Keratinocyte (primary cell): Measurements from ENCODE around the gene NAP1L4. TPM values are rescaled to one million over a fixed set of nuclear protein-coding genes. Genes with fewer than 3 reads are reported as not detected.

Source experiments
- DNase-seq: peaks from one replicate; pipeline ENCODE4 v3.0.0-alpha.2; 2011; ENCODE audit warnings: low read depth, missing footprints, low spot score
- FAIRE-seq: peaks from 2 replicates; lab custom pipeline; 2011; peaks lifted over from hg19 to GRCh38; lab: Jason Lieb, UNC
- H2AFZ ChIP-seq: 2 replicates; pipeline ENCODE4 v1.6.0; 2012; ENCODE audit warnings: low read length, control low read depth, inconsistent platforms; ENCODE audit not compliant: control insufficient read depth
- H3K27ac ChIP-seq: 2 replicates; pipeline ENCODE4 v1.5.1; 2011; ENCODE audit warnings: low read length; ENCODE audit not compliant: control insufficient read depth, insufficient read depth
- H3K27me3 ChIP-seq: 3 replicates; pipeline ENCODE4 v1.6.0; 2011; ENCODE audit warnings: low read length; ENCODE audit not compliant: control insufficient read depth, insufficient read depth; ENCODE audit errors: extremely low read depth
- H3K36me3 ChIP-seq, 2 experiments: 2 replicates in 1 of 2; 3 replicates in 1 of 2; pipeline ENCODE4 v1.5.1; 2011; ENCODE audit warnings: low read length in 2 of 2, mild to moderate bottlenecking in 1 of 2; ENCODE audit not compliant: control insufficient read depth in 2 of 2, insufficient read depth in 2 of 2; ENCODE audit errors: extremely low read depth in 1 of 2
- H3K4me1 ChIP-seq: 3 replicates; pipeline ENCODE4 v1.5.1; 2011; ENCODE audit warnings: low read length; ENCODE audit not compliant: control insufficient read depth, insufficient read depth; ENCODE audit errors: extremely low read depth
- H3K4me2 ChIP-seq: 3 replicates; pipeline ENCODE4 v1.6.0; 2011; ENCODE audit warnings: low read depth, low read length; ENCODE audit not compliant: control insufficient read depth, insufficient read depth; ENCODE audit errors: extremely low read depth
- H3K4me3 ChIP-seq, 3 experiments: fragments of 200-600 bp in 1 of 3; sonication (generic) in 1 of 3; 2 replicates in 2 of 3; 3 replicates in 1 of 3; pipeline ENCODE4 v1.5.1; 2011 to 2016; ENCODE audit warnings: low read length in 3 of 3, mild to moderate bottlenecking in 3 of 3, control low read depth in 2 of 3, inconsistent platforms in 1 of 3, low read depth in 1 of 3, mixed read lengths in 1 of 3, mixed run types in 1 of 3, moderate library complexity in 1 of 3; ENCODE audit not compliant: control insufficient read depth in 2 of 3, insufficient read depth in 2 of 3; ENCODE audit errors: extremely low read depth in 1 of 3
- H3K79me2 ChIP-seq: 2 replicates; pipeline ENCODE4 v1.6.0; 2012; ENCODE audit warnings: low read length; ENCODE audit not compliant: control insufficient read depth, insufficient read depth
- H3K9ac ChIP-seq: 3 replicates; pipeline ENCODE4 v1.6.0; 2011; ENCODE audit warnings: low read length; ENCODE audit not compliant: control insufficient read depth, insufficient read depth; ENCODE audit errors: extremely low read depth
- H3K9me1 ChIP-seq: 3 replicates; pipeline ENCODE4 v1.6.0; 2011; ENCODE audit warnings: low read length; ENCODE audit not compliant: control insufficient read depth, insufficient read depth; ENCODE audit errors: extremely low read depth
- H3K9me3 ChIP-seq: 2 replicates; pipeline ENCODE4 v1.5.1; 2012; ENCODE audit warnings: low read depth, low read length; ENCODE audit not compliant: control insufficient read depth
- H4K20me1 ChIP-seq: 3 replicates; pipeline ENCODE4 v1.6.0; 2011; ENCODE audit warnings: low read length; ENCODE audit not compliant: control insufficient read depth, insufficient read depth; ENCODE audit errors: extremely low read depth
- EZH2 ChIP-seq: IDR thresholded peaks from one replicate; pipeline ENCODE4 v1.6.1; 2012; ENCODE audit warnings: inconsistent platforms, mild to moderate bottlenecking, low read length, moderate library complexity
- dilution Hi-C: fragments of 300-500 bp; cut with MboI; formaldehyde crosslinking; loops from one replicate; pipeline ENCODE4 v1.7.0; 2020; ENCODE audit warnings: low sequenced_read_pairs; ENCODE audit not compliant: extremely low pct_ligation_motif_present
- polyA plus RNA-seq, 5 experiments: library from polyadenylated mRNA; depleted of rRNA in 3 of 5; stranded (reverse) in 3 of 5; stranded (forward) in 1 of 5; unstranded in 1 of 5; fragments of >200 nt; gene quantifications; 1 replicate in 1 of 5; 2 replicates in 3 of 5; 3 replicates in 1 of 5; pipeline versions ENCODE4 v1.2.1 to v1.2.3, GENCODE V29; 2011 to 2012; ENCODE audit warnings: missing spikeins in 2 of 5, low read depth in 1 of 5, low replicate concordance in 1 of 5
- TF ChIP-seq, protein P1 (sequence below), 3 experiments: IDR thresholded peaks in 1 of 3; conservative IDR thresholded peaks in 1 of 3; optimal IDR thresholded peaks in 1 of 3; 2 replicates in 2 of 3; 3 replicates in 1 of 3; pipeline versions ENCODE3 to v1.5.1; 2011; ENCODE audit warnings: low read length in 3 of 3, mild to moderate bottlenecking in 3 of 3, moderate library complexity in 2 of 3, control low read depth in 1 of 3, inconsistent platforms in 1 of 3; ENCODE audit not compliant: insufficient read depth in 2 of 3; ENCODE audit errors: extremely low read depth in 1 of 3

Gene NAP1L4
- polyA plus RNA-seq, 1 donor (not counting 4 experiments of a cell fraction or from before 2014, with no cell fraction given) = 136 TPM

DNA sequence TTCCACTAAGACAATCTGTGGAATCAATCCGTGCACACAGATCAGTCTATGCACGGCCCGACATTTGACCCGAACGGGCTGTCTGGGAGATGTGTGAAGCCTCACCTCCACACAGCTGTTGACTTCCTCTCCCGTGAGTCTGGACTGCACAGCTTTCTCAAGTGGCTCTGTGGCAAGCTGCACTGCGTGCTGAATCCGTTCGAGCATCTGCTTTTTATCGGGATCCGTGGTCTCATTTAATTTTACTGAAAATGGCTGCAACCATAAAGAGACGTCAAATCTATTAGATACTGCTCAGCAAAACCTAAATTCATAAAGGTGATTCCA is 45.8 kb upstream of the NAP1L4 start:
- H3K9me1 ChIP-seq = peaks cover 8% of the 10 kb centered on the region
- no peak for TF ChIP-seq EZH2
- TF ChIP-seq, protein P1, sequence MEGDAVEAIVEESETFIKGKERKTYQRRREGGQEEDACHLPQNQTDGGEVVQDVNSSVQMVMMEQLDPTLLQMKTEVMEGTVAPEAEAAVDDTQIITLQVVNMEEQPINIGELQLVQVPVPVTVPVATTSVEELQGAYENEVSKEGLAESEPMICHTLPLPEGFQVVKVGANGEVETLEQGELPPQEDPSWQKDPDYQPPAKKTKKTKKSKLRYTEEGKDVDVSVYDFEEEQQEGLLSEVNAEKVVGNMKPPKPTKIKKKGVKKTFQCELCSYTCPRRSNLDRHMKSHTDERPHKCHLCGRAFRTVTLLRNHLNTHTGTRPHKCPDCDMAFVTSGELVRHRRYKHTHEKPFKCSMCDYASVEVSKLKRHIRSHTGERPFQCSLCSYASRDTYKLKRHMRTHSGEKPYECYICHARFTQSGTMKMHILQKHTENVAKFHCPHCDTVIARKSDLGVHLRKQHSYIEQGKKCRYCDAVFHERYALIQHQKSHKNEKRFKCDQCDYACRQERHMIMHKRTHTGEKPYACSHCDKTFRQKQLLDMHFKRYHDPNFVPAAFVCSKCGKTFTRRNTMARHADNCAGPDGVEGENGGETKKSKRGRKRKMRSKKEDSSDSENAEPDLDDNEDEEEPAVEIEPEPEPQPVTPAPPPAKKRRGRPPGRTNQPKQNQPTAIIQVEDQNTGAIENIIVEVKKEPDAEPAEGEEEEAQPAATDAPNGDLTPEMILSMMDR (optimal IDR thresholded peaks at IDR 0.05 in 1 of 3, IDR thresholded peaks at IDR 0.05 in 1 of 3, conservative IDR thresholded peaks at IDR 0.05 in 1 of 3; ENCODE audit: extremely low read depth in 1 of 3, insufficient read depth in 2 of 3, low read length in 3 of 3) = no peak
- H3K9ac ChIP-seq = no peak overlapping the region
- H3K36me3 ChIP-seq = peaks cover 31 to 72% of the 10 kb centered on the region in 2 experiments
- H2AFZ ChIP-seq = no peak overlapping the region
- no peak overlapping the region for H3K27ac ChIP-seq
- H3K4me2 ChIP-seq = peak overlapping the region; percentile 69
- FAIRE-seq = no peak
- dilution Hi-C loops = no loop called here
- no peaks in the 10 kb centered on the region for H3K27me3 ChIP-seq
- no peak overlapping the region for H3K4me3 ChIP-seq
- peaks cover 19% of the 10 kb centered on the region for H3K4me1 ChIP-seq
- peaks cover 12% of the 10 kb centered on the region for H3K79me2 ChIP-seq
- H4K20me1 ChIP-seq = peaks cover 33% of the 10 kb centered on the region
- no peak for DNase-seq
- H3K9me3 ChIP-seq = no peaks in the 10 kb centered on the region

DNA sequence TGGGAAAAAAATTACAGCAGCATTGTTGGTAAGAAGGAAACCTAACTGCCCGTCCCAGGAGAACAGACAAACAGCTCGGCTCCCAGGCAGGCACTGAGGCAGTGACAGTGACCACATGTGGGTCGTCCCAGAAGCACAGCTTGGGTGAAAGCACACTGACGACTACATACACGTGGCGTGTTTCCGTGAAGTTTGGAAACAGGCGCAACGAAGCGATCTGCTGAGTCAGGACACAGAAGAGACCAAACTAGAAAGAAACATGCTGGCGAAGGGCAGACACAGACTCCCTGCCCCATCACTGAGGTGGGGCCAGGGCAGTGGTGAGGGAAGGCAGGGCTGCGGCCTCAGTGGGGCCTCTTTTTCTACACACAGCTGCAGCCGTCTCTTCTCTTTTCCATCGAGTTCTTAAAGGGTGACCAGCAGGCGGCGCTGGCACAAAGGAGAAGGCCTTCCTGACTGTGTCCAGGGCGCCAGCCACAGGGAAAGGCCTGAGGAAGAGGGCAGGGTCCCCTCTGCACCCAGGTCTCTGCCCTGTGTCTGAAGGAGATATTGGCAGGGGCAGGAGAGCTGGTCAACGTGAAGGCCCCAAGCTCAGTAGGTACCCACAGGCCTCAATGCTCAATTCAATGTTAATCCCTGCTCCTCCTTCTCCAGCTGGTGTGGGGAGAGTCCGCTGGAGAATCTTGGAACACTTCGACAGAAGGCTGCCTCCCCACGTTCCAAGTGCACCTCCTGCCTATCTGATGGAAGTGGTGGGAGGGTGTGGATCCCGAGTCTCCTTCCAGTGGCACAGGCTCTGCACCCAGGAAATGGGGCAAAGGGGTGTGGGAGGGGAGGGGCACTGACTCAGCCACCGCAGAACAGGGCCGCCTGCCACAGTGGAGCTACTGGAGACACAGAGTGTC is 45.2 kb upstream of the NAP1L4 start:
- Histone ChIP-seq H3K79me2 (peaks cover 7% of the 10 kb centered on the region), H3K9ac (peak overlapping the region; percentile 55), H4K20me1 (peaks cover 32% of the 10 kb centered on the region), H3K9me1 (peaks cover 8% of the 10 kb centered on the region), H3K27me3 (no peaks in the 10 kb centered on the region), H3K36me3 (peaks cover 32 to 71% of the 10 kb centered on the region in 2 experiments), H3K27ac (peak overlapping the region; percentile 71), H2AFZ (no peak overlapping the region), H3K4me2 (peak overlapping the region; percentile 69), H3K9me3 (no peaks in the 10 kb centered on the region), H3K4me3 (peak overlapping the region in 2 of 3 experiments; percentile 12 to 31), H3K4me1 (peaks cover 19% of the 10 kb centered on the region)
- peak; percentile 71 for FAIRE-seq
- TF ChIP-seq EZH2 = no peak
- TF ChIP-seq, protein P1 (optimal IDR thresholded peaks at IDR 0.05 in 1 of 3, IDR thresholded peaks at IDR 0.05 in 1 of 3, conservative IDR thresholded peaks at IDR 0.05 in 1 of 3; ENCODE audit: extremely low read depth in 1 of 3, insufficient read depth in 2 of 3, low read length in 3 of 3) = peak; percentile 66 to 88 (median 81)
- dilution Hi-C loops = no loop called here
- no peak for DNase-seq
